ENCODE measurements around the gene SREK1IP1. TPM values are rescaled to one million over a fixed set of nuclear protein-coding genes. Genes with fewer than 3 reads are reported as not detected.

SREK1IP1 gene
- total RNA-seq: 11.4 and 17.5 TPM in 2 replicates

DNA sequence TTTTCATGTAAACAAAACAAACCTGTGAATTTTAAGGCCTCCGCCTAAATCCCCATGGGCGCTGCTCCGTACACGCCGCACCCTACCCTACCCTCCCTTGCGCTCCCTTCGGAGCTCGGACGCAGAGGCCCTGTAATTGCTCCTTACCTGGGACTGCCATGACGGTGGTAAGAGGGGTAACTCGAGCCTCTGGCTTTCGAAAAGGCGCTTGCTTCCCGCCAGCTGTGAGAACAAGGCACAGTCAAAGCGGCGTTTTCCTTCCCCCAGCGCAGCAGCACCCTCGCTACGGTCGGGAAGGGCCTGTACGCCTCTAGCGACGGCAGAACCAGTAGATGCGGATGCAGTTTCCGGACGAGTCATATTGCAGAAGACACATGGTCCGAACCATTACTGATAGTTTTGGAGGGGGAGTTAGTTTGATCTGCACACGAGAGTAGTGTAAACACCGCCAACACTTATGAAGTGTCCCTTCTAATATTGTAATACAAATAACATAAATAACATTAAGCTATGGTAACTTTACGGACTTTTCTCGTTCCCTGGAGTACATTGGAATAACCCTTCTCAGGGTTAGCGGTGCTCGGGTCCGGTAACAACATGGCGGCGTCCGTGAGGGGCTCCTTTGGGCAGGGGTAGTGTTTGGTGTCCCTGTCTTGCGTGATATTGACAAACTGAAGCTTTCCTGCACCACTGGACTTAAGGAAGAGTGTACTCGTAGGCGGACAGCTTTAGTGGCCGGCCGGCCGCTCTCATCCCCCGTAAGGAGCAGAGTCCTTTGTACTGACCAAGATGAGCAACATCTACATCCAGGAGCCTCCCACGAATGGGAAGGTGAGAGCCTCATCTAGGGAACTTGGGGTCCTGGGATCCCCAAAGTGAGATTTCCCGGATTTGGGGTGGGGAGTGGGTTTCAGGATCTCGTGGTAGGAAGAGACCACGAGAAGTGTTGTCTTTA is at the start of gene SREK1IP1, which contains the start of gene CWC27:
TSS of gene SREK1IP1 (minus strand) at position 334 of the 955 bp plus-strand sequence. CDS start at position 160, 174 bp downstream.
TSS of gene CWC27 (plus strand) at position 573 of the 955 bp plus-strand sequence. CDS start at position 790, 217 bp downstream.

GRCh38 chr5:64690417-64691151 is 77.9 kb downstream of the SREK1IP1 start, which contains the start of gene SHISAL2B:
TSS of gene SHISAL2B (plus strand) at chr5:64690503. CDS start at chr5:64690624, 121 bp downstream.

Other genes with a start within 250 kb of the SREK1IP1 start
- gene SHISAL2B, start 78.2 kb downstream of the SREK1IP1 start, total RNA-seq: not detected in 2 replicates
- 10.7 and 13.0 TPM in 2 replicates for gene CWC27, start 239 bp upstream of the SREK1IP1 start, total RNA-seq